DOHH2 (cell line): ENCODE measurements around the gene LY6G5C.

Experiments used
- H3F3A ChIP-seq: fragments of 200-600 bp; sonication (generic), shearing (Covaris generic); 2 replicates; pipeline ENCODE4 v1.6.0; 2016; ENCODE audit warnings: antibody characterized with exemption, mild to moderate bottlenecking; ENCODE audit not compliant: control insufficient read depth, insufficient read depth
- H3K27ac ChIP-seq: fragments of 200-600 bp; sonication (generic); 2 replicates; pipeline ENCODE4 v1.5.1; 2014; ENCODE audit warnings: low read depth, mild to moderate bottlenecking, low read length, moderate library complexity
- H3K27me3 ChIP-seq: fragments of 200-600 bp; sonication (generic); 2 replicates; pipeline ENCODE4 v1.6.1; 2014; ENCODE audit warnings: mild to moderate bottlenecking, low read length, mixed read lengths; ENCODE audit not compliant: control insufficient read depth
- H3K36me3 ChIP-seq: fragments of 200-600 bp; sonication (generic); 2 replicates; pipeline ENCODE4 v1.6.1; 2014; ENCODE audit warnings: mild to moderate bottlenecking, low read length, moderate library complexity, mixed read lengths; ENCODE audit not compliant: control insufficient read depth
- H3K4me1 ChIP-seq: fragments of 200-600 bp; sonication (generic); 2 replicates; pipeline ENCODE4 v1.6.1; 2014; ENCODE audit warnings: mild to moderate bottlenecking, low read length, mixed read lengths; ENCODE audit not compliant: control insufficient read depth
- H3K4me2 ChIP-seq: fragments of 200-600 bp; sonication (generic); 2 replicates; pipeline ENCODE4 v1.6.0; 2014; ENCODE audit warnings: mild to moderate bottlenecking, low read length, moderate library complexity
- H3K4me3 ChIP-seq: fragments of 200-600 bp; sonication (generic); 2 replicates; pipeline ENCODE4 v1.5.1; 2014; ENCODE audit warnings: mild to moderate bottlenecking, low read length, mixed read lengths
- H3K79me2 ChIP-seq: fragments of 200-600 bp; sonication (generic); 2 replicates; pipeline ENCODE4 v1.6.1; 2014; ENCODE audit warnings: mild to moderate bottlenecking, low read length, mixed read lengths; ENCODE audit not compliant: control insufficient read depth
- H3K9me2 ChIP-seq: fragments of 200-600 bp; sonication (generic); replicated peaks from 2 replicates; pipeline ENCODE4 v1.6.1; 2014; ENCODE audit warnings: mild to moderate bottlenecking, low read length, mixed read lengths; ENCODE audit not compliant: control insufficient read depth
- H3K9me3 ChIP-seq: fragments of 200-600 bp; sonication (generic); 2 replicates; pipeline ENCODE4 v1.6.1; 2014; ENCODE audit warnings: antibody characterized with exemption, low read length, mixed read lengths; ENCODE audit not compliant: control insufficient read depth, insufficient read depth
- H4K20me1 ChIP-seq: fragments of 200-600 bp; sonication (generic); 2 replicates; pipeline ENCODE4 v1.6.0; 2014; ENCODE audit warnings: low read depth, mild to moderate bottlenecking, antibody characterized with exemption, low read length, moderate library complexity; ENCODE audit not compliant: control insufficient read depth, insufficient read depth
- CTCF ChIP-seq: fragments of 200-600 bp; sonication (generic); IDR thresholded peaks from one replicate; pipeline ENCODE4 v1.5.1; 2014; ENCODE audit warnings: antibody characterized with exemption, mild to moderate bottlenecking, low read depth, low read length; ENCODE audit not compliant: poor library complexity, severe bottlenecking
- EZH2phosphoT487 ChIP-seq: fragments of 200-600 bp; sonication (generic); IDR thresholded peaks from 2 replicates; pipeline ENCODE4 v1.6.1; 2017; ENCODE audit warnings: borderline replicate concordance, mild to moderate bottlenecking, antibody characterized with exemption, low read length, moderate library complexity, mixed read lengths

Gene LY6G5C

GRCh38 chr6:31651602-31652191, 29.2 kb downstream of the LY6G5C start:
- H3F3A ChIP-seq: peaks cover 6% of the 10 kb centered on the region
- H3K4me2 ChIP-seq: peak overlapping the region; percentile 84
- peaks cover 46% of the 10 kb centered on the region for H3K36me3 ChIP-seq
- peak overlapping the region; percentile 83 for H3K4me3 ChIP-seq
- no peaks in the 10 kb centered on the region for H3K9me2 ChIP-seq
- H3K27me3 ChIP-seq: no peaks in the 10 kb centered on the region
- H3K27ac ChIP-seq: peak overlapping the region; percentile 82
- H3K79me2 ChIP-seq: peaks cover 51% of the 10 kb centered on the region
- TF ChIP-seq EZH2phosphoT487 (no peak), CTCF (no peak)
- no peaks in the 10 kb centered on the region for H4K20me1 ChIP-seq
- H3K4me1 ChIP-seq: peaks cover 15% of the 10 kb centered on the region
- no peaks in the 10 kb centered on the region for H3K9me3 ChIP-seq

- TF ChIP-seq EZH2phosphoT487: no peak
- TF ChIP-seq CTCF: no peak
- peaks cover 87% of the 10 kb centered on the region for H3K36me3 ChIP-seq
- no peaks in the 10 kb centered on the region for H3K27me3 ChIP-seq
- H3K4me1 ChIP-seq: no peaks in the 10 kb centered on the region
- no peaks in the 10 kb centered on the region for H3K9me3 ChIP-seq
- H3K4me2 ChIP-seq: no peak overlapping the region
- peaks cover 20% of the 10 kb centered on the region for H3K79me2 ChIP-seq
- no peaks in the 10 kb centered on the region for H4K20me1 ChIP-seq
- H3K27ac ChIP-seq: no peak overlapping the region
- H3F3A ChIP-seq: 0 out of 2 replicates have a peak, but pooled peaks cover 4% of the 10 kb centered on the region
- H3K9me2 ChIP-seq: no peaks in the 10 kb centered on the region
- H3K4me3 ChIP-seq: no peak overlapping the region
Observed at GRCh38 chr6:31645325-31645724, 35.5 kb downstream of the LY6G5C start.

GRCh38 chr6:31643818-31644454, 36.9 kb downstream of the LY6G5C start:
- peaks cover 6% of the 10 kb centered on the region for H3K79me2 ChIP-seq
- H3K4me2 ChIP-seq: no peak overlapping the region
- H3K27ac ChIP-seq: no peak overlapping the region
- no peaks in the 10 kb centered on the region for H3K4me1 ChIP-seq
- H3K9me2 ChIP-seq: no peaks in the 10 kb centered on the region
- peaks cover 89% of the 10 kb centered on the region for H3K36me3 ChIP-seq
- H3K4me3 ChIP-seq: no peak overlapping the region
- H4K20me1 ChIP-seq: no peaks in the 10 kb centered on the region
- H3K9me3 ChIP-seq: no peaks in the 10 kb centered on the region
- H3K27me3 ChIP-seq: no peaks in the 10 kb centered on the region
- no peak for TF ChIP-seq CTCF
- TF ChIP-seq EZH2phosphoT487: no peak
- H3F3A ChIP-seq: peaks cover 14% of the 10 kb centered on the region; the same call in 1 of the 2 replicates
